ENCODE measurements around the gene THAP8. TPM values are rescaled to one million over a fixed set of nuclear protein-coding genes. Genes with fewer than 3 reads are reported as not detected.
A peak's percentile ranks its signal among the peaks of the same experiment; 100 is the strongest.

The THAP8 gene
- 5.1 and 5.4 TPM in 2 replicates for total RNA-seq (2021)
- long read RNA-seq, transcript THAP8-201 (4 exons, 1,825 nt): major isoform, 30 of 51 reads
- long read RNA-seq, transcript THAP8-202 (3 exons, 1,084 nt): minor isoform, 7 of 51 reads
- long read RNA-seq, partial matches to known transcripts: 0 of 51 reads
- long read RNA-seq, other reads (novel, unspliced or antisense): 14 of 51 reads

- Histone ChIP-seq H3K18ac (ENCODE audit: insufficient read length, low read depth, low read length) (peak within 1 kb of the TSS; percentile 63), H4K8ac (replicated peaks; ENCODE audit: insufficient read length, low read depth, low read length) (no peak within 1 kb of the TSS), H4K91ac (ENCODE audit: insufficient read length, low read depth, low read length) (no peak within 1 kb of the TSS), H3K27me3 (ENCODE audit: insufficient read depth, low read length) (no peaks in the 10 kb centered on the region), H3K4me1 (ENCODE audit: insufficient read depth, low read length) (peaks cover 4% of the 10 kb centered on the region; the same call in 1 of the 2 replicates), H2BK120ac (ENCODE audit: low read depth, low read length, poor library complexity, severe bottlenecking) (no peak within 1 kb of the TSS), H2BK5ac (ENCODE audit: insufficient read length, low read length) (no peak within 1 kb of the TSS), H3K79me1 (ENCODE audit: insufficient read depth, low read depth, low read length, poor library complexity, severe bottlenecking) (peaks cover 4% of the 10 kb centered on the region), H3T11ph (ENCODE audit: low read length) (no peak within 1 kb of the TSS), H3K4ac (ENCODE audit: low read depth, low read length) (no peak within 1 kb of the TSS), H3K9me3 (ENCODE audit: control insufficient read depth, low read depth, low read length) (no peaks in the 10 kb centered on the region), H2AK5ac (ENCODE audit: insufficient read length, low read length) (no peak within 1 kb of the TSS), H3K23me2 (ENCODE audit: insufficient read length, low read depth, low read length, poor library complexity, severe bottlenecking) (peaks cover 10% of the 10 kb centered on the region), H2AFZ (ENCODE audit: low read length) (no peak within 1 kb of the TSS), H3K79me2 (ENCODE audit: insufficient read depth, low read length) (peaks cover 2% of the 10 kb centered on the region; the same call in 1 of the 2 replicates), H2BK12ac (ENCODE audit: insufficient read length, low read depth, low read length) (no peak within 1 kb of the TSS), H2BK20ac (ENCODE audit: low read depth, low read length, poor library complexity, severe bottlenecking) (no peak within 1 kb of the TSS), H3K56ac (ENCODE audit: insufficient read length, low read depth, low read length) (no peak within 1 kb of the TSS), H2BK15ac (ENCODE audit: low read depth, low read length) (no peak within 1 kb of the TSS), H3K4me2 (ENCODE audit: insufficient read depth, insufficient read length, low read length) (peak within 1 kb of the TSS; percentile 98), H3K9ac (ENCODE audit: extremely low read depth, insufficient read length, low read length) (peak within 1 kb of the TSS; percentile 50), H4K20me1 (ENCODE audit: control insufficient read depth, insufficient read depth, insufficient read length) (no peaks in the 10 kb centered on the region), H3K27ac (ENCODE audit: insufficient read length, low read depth, low read length) (no peak within 1 kb of the TSS), H4K5ac (ENCODE audit: insufficient read length, low read depth, low read length) (no peak within 1 kb of the TSS), H3K23ac (ENCODE audit: insufficient read length, low read depth, low read length) (no peak within 1 kb of the TSS), H3K14ac (ENCODE audit: insufficient read depth, low read length) (peak within 1 kb of the TSS; percentile 69)
- DNase-seq: peak; percentile 99
- no CpG with 5 or more reads among the region's 56 CpGs for WGBS (ENCODE audit: extremely low coverage, insufficient read length, low lambda C conversion rate)
- peaks cover 23 to 31% of the 10 kb centered on the region in 2 experiments for H3K4me1 Mint-ChIP-seq
- peak; percentile 60; the same call in 2 of the 3 replicates for TF ChIP-seq CTCF (conservative IDR thresholded peaks at IDR 0.05)
- H3K27me3 Mint-ChIP-seq (ENCODE audit: low read depth): no peaks in the 10 kb centered on the region; the same call in 1 of the 2 replicates
- peak within 1 kb of the TSS; percentile 82 to 98 (median 96) for H3K27ac Mint-ChIP-seq
- peaks cover 5 to 20% (median 5%) of the 10 kb centered on the region in 3 experiments for H3K36me3 Mint-ChIP-seq (ENCODE audit: insufficient read depth in 1 of 3, low read depth in 3 of 3)
- H3K9me3 Mint-ChIP-seq: no peaks in the 10 kb centered on the region; a peak in 1 of 5 replicates
- H3K4me3 Mint-ChIP-seq: peak within 1 kb of the TSS; percentile 91 to 95
Measured at GRCh38 chr19:36054119-36054732, at the start of gene THAP8. THAP8 (minus strand) TSS chr19:36054285; CDS start chr19:36054217, 68 bp downstream.
